Stimulated activated CD4-positive, alpha-beta T cell treated with anti-CD3 and anti-CD28 coated beads, TNF-alpha, amount 100 ng/mL, for 48 hours (primary cell): ENCODE results near the gene CRHBP.
"Not testable (repeated sequence)": the region's sequence is repeated elsewhere in the genome, so short reads cannot be mapped to it uniquely, and the experiment has no call there.

ENCODE experiments used
- DNase-seq, 3 donors: peaks; one replicate each; pipeline ENCODE4 v3.0.0-alpha.2; 2020; ENCODE audit warnings: low read depth in 3 of 3

CRHBP gene

DNA sequence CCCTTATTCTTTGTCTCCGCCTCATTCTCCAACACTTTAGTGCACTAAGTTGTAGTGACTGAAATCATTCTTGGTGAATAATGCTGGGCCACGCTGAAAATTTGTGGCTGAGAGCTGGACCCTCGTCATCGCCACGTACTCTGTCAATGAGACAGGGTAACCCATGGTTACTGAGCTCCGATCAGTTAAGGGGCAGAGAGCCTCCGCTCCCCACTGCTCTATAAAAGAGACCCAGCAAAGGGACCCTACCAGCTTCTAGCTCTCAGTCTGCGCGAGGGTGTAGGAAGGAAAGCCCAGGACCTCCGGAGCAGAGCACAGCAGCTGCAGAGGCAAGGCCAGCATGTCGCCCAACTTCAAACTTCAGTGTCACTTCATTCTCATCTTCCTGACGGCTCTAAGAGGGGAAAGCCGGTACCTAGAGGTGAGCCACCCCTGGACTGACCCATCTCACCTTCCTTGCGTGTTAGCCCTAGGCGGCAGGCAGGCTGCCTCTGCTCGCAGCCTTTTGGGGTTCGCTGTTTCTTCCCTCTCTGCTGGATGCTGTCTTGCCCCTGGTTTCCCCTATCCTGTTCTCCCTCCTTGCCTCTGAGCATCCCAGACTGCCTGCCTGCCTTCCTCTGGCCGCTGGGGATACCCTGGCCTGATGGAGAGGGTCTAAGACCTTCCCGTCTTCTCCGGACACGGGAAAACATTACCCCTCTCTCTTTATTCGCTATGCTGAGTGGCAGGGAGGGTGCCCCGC is at the start of gene CRHBP:
CRHBP (plus strand) TSS at position 251 of the 742 bp plus-strand sequence; CDS start at position 341, 90 bp downstream.
- no peak for DNase-seq

DNA sequence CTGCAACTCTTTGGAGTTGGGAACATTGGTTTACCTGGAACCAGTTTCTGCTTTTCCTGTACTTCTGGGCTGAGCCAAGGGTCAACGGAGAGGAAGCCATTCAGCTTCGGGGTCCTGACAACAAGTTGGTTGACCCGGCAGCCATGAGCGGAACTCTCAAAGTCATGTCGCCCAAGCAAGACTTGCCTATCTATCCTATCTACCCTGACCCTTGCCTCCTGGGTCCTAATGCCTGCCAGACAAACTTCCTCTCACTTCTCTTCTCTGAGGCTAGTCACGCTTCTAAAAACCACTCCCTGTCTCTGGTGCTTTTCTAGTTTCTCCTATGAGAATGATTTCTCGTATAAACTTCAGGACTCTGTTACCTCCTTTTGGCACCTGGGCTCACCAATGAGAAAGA is 44.7 kb upstream of the CRHBP start:
- no peak for DNase-seq

GRCh38 chr5:76910344-76910933 is 42.4 kb upstream of the CRHBP start:
- not testable (repeated sequence) for DNase-seq

DNA sequence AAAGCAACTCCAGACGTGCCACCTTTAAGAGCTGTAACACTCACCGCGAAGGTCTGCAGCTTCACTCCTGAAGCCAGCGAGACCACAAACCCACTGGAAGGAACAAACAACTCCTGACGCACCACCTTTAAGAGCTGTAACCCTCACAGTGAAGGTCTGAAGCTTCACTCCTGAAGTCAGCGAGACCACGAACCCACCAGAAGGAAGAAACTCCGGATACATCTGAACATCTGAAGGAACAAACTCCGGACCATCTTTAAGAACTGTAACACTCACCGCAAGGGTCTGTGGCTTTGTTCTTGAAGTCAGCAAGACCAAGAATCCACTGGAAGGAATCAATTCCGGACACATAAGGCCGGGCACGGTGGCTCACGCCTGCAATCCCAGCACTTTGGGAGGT is 38.2 kb upstream of the CRHBP start:
- not testable (repeated sequence) for DNase-seq

DNA sequence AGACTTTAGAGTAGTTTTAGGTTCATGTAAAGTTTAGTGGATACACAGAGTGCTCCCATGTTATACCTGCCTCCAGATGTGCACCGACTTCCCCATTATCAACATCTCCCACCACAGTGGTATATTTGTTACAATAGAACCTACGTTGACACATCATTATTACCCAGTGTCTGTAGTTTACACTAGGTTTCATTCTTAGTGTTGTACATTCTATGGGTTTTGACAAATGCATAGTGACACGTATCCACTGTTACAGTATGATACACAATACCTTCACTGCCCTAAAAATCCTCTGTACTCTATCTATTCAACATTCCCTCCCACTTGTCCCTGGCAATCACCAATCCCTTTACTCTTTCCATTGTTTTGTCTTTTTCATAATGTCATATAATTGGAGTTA is 34.3 kb upstream of the CRHBP start:
- no peak for DNase-seq

GRCh38 chr5:76920491-76920890 is 32.4 kb upstream of the CRHBP start:
- DNase-seq, result no peak

- no peak for DNase-seq
Measured at GRCh38 chr5:76926329-76927105, 26.3 kb upstream of the CRHBP start.

- no peak for DNase-seq
Measured at GRCh38 chr5:76927961-76928360, 24.9 kb upstream of the CRHBP start.

GRCh38 chr5:76930083-76930482 is 22.8 kb upstream of the CRHBP start:
- no peak for DNase-seq

DNA sequence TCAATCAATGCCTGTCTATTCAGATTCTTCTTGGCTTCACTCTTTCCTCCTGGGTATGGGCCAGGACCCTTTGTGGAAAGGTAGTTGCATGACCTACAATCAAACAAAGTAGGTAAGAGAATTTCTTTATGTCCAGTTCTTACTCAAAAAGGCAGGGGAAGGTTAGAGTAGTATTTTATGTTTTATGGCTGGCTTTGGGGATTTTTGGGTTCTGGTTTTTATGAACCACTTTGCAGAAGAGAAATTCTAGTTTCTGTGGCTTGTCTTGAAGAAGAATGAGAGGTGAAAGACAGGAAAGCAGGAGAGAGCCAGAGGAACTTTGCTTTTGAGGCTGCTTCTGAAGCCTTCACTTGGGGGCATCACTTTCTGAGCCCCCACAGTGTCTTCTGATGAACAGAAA is 14.7 kb upstream of the CRHBP start:
- DNase-seq, result no peak

DNA sequence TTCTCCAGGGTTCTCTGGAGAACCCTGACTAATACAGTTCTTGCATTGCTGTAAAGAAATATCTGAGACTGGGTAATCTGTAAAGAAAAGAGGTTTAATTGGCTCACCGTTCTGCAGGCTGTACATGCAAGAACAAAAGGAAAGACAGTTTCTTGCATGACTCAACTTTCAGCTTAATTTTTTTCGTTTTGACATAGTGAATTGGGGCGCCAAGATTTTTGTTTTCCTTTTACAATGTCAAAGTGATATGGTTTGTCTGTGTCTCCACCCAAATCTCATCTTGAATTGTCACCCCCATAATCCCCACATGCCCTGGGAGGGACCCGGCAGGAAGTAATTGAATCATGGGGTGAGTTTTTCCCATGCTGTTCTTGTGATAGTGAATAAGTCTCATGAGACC is 11.8 kb upstream of the CRHBP start:
- no peak for DNase-seq

- no peak for DNase-seq
Measured at GRCh38 chr5:76941442-76941841, 11.4 kb upstream of the CRHBP start.

- no peak for DNase-seq
Measured at GRCh38 chr5:76942581-76942980, 10.3 kb upstream of the CRHBP start.

GRCh38 chr5:76943006-76943405 is 9.8 kb upstream of the CRHBP start:
- no peak for DNase-seq

GRCh38 chr5:76944638-76945037 is 8.2 kb upstream of the CRHBP start:
- DNase-seq, result no peak

DNA sequence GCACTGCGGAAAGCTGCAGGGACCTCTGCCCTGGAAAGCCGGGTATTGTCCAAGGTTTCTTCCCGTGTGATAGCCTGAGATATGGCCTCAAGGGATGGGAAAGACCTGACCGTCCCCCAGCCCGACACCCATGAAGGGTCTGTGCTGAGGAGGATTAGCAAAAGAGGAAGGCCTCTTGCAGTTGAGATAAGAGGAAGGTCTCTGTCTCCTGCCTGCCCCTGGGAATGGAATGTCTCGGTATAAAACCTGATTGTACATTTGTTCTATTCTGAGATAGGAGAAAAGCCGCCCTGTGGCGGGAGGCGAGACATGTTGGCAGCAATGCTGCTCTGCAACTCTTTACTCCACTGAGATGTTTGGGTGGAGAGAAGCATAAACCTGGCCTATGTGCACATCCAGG is 7.6 kb upstream of the CRHBP start:
- not testable (repeated sequence) for DNase-seq

- no peak for DNase-seq
Measured at GRCh38 chr5:76946090-76946489, 6.8 kb upstream of the CRHBP start.

- DNase-seq, result no peak
Measured at GRCh38 chr5:76947082-76947503, 5.8 kb upstream of the CRHBP start.

DNA sequence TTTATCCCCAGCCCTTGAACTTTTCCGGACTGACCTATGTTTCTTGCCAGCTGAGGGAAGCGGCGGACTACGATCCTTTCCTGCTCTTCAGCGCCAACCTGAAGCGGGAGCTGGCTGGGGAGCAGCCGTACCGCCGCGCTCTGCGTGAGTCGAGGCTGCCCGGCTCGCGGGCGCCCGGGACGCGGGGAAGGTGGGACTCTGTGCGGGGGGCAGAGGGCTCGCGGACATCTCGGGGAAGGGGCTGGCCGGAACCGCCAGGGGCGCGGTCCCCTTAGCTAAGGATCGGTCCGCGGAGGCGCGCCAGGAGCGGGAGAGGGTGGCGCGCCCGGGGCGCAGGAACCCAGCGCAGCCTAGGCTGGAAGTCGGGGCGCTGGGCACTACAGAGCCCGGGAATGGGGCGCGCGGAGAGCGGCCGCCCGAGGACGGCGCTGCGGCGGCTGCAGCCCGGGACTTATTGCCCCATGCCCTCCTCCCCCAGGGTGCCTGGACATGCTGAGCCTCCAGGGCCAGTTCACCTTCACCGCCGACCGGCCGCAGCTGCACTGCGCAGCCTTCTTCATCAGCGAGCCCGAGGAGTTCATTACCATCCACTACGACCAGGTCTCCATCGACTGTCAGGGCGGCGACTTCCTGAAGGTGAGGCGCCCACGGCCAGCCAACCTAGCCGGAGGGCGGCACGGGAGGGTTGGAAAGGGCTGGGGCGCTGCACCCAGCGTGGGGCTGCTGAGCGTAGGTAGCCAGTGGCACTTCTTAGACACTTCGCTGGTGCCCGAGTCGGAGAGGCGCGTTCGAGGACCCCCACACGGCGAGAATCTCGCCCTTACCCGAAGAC is 922 bp downstream of the CRHBP start:
- no peak for DNase-seq

- DNase-seq, result no peak
Measured at GRCh38 chr5:76954383-76954763, 1.5 kb downstream of the CRHBP start.

DNA sequence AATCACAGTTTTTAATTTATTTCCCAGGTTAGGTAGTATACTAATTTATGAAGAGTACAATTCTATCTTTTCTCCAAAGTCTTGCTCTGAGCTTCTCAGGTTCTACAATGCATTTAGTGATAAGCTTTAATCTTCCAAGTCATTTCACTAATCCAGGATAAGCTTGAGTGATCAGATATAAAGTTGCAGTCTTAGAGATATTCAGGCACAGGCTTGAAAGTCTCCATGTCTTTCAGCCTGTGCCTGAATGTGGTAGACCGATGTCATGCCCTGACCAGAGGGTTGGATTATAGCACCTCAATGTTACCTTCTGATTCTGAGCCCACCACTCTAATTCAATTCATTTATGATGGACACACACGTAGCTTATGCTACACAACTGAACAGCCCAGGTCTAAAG is 3.2 kb downstream of the CRHBP start:
- DNase-seq, result no peak
